Lower leg skin (tissue), 4 donors: Measurements from ENCODE around the gene OR1M1. TPM values are rescaled to one million over a fixed set of nuclear protein-coding genes. Genes with fewer than 3 reads are reported as not detected.

ENCODE experiments used
- DNase-seq, 2 donors: peaks; one replicate each; pipeline ENCODE4 v3.0.0-alpha.2; 2019; ENCODE audit warnings: low spot score in 2 of 2
- H3K4me3 ChIP-seq: fragments of 200-600 bp; sonication (generic); 2 replicates; pipeline ENCODE4 v1.5.1; 2017; ENCODE audit warnings: mild to moderate bottlenecking, low read depth; ENCODE audit not compliant: poor library complexity, severe bottlenecking
- CTCF ChIP-seq, 3 donors: fragments of 450-650 bp; IDR thresholded peaks; one replicate each; pipeline ENCODE4 v1.5.1; 2016; ENCODE audit warnings: antibody characterized with exemption in 3 of 3, mild to moderate bottlenecking in 3 of 3, moderate library complexity in 2 of 3
- POLR2A ChIP-seq, 2 donors: fragments of 450-650 bp; IDR thresholded peaks; one replicate each; pipeline ENCODE4 v1.6.1; 2016 to 2017; ENCODE audit warnings: antibody characterized with exemption in 2 of 2, mild to moderate bottlenecking in 1 of 2, moderate library complexity in 1 of 2
- WGBS, 2 donors: methylation state at CpG; one replicate each; pipeline ENCODE4 v1.1.5; 2018; 5-methylcytosine and 5-hydroxymethylcytosine counted together
- intact Hi-C: fragments of 100-400 bp; cut with DNase I; formaldehyde crosslinking; loops from one replicate; pipeline ENCODE4 v1.15.0; 2023; ENCODE audit warnings: low total_unique reads
- total RNA-seq, 4 donors: library from RNA; depleted of rRNA; stranded (reverse); fragments of >200 nt; gene quantifications; one replicate each; pipeline ENCODE4 v1.1.0, GENCODE V29; 2016

OR1M1 gene
- total RNA-seq, result not detected

DNA sequence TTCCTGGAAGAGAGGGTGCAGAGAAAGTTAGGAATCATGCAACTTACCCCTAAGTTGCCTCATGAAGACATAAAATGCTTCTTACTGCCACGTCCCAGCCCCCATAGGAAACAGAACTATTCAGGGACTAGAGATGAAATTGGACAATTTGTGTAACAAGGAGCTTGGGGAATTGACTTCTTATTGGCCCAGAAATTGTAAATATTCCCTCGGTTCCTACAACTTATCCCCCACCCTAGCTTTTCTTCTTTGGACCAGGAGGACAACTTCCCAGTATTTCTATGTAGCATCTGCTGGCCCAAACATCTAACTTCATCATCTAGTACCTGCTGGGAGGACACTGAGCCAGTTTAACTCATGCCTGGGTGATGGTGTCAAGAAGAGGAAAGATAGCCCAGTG, at the start of gene OR1M1:
Gene OR1M1, plus strand, starts transcription at position 301 of the 400 bp plus-strand sequence. CDS start 6,184 bp downstream, outside the sequence.
- no peak for DNase-seq
- TF ChIP-seq CTCF (IDR thresholded peaks at IDR 0.05) (no peak), POLR2A (IDR thresholded peaks at IDR 0.05) (no peak)
- 51 to 64% methylated on average over 2 of the region's 2 CpGs for WGBS, 2 donors
- intact Hi-C loops, result loop anchor here (10.0 kb wide), 1 partner anchor 432 kb away; no protein-coding TSS in a partner anchor
- H3K4me3 ChIP-seq, result no peak within 1 kb of the TSS

DNA sequence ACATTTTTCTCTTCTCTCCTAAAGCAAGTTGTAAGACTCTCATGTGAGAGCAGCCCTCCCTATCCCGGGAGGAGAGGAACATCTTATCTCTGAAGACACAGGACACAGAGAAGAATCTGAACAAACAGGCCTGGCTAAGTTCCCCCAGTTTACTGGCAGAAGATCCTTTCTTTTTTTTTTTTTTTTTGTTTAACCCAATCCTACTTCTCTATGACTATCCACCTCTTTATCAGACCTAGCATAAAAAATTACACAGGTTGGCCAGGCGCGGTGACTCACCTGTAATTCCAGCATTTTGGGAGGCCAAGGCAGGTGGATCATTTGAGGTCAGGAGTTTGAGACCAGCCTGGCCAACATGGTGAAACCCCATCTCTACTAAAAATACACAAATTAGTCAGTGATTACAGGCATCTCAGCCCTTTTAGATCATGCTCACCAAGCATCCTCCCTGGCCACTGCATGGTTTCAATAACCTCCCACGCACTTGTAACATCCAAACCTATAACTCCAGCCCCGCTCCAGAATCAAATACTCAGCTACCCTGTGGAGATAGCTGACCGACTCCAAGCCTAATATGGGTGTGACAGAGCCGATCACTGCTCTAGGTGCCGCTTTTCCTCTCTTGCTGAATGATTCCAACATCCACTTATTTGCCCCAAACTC, 49.3 kb upstream of the OR1M1 start:
- TF ChIP-seq CTCF (IDR thresholded peaks at IDR 0.05) (no peak), POLR2A (IDR thresholded peaks at IDR 0.05) (no peak)
- no peak for DNase-seq
- WGBS, 2 donors, result 74 to 78% methylated on average over 8 of the region's 8 CpGs
- intact Hi-C loops, result no loop called here
- no peak overlapping the region for H3K4me3 ChIP-seq

GRCh38 chr19:9039728-9040127, 47.1 kb upstream of the OR1M1 start:
- TF ChIP-seq POLR2A (IDR thresholded peaks at IDR 0.05), result no peak
- no peak for TF ChIP-seq CTCF (IDR thresholded peaks at IDR 0.05)
- no peak for DNase-seq

DNA sequence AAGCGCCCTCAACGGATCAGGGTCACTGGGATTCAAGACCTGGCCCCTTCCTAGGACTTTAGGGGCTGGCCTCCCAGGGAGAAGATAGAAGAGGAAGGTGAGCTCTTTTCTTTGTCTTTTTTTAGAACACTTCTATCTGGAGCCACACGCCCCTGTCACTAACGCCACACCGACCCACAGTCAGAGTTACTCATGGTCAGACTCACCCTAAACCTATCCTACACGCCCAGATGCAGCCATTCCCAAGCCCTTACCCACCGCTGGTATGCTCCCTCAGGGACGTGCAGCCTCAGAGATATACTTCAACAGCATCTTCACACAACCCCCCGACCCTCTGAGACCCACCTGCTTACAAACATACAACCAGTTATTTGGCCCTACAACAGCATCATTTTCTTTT, 46.7 kb upstream of the OR1M1 start:
- H3K4me3 ChIP-seq, result no peak overlapping the region
- intact Hi-C loops, result no loop called here
- DNase-seq, result no peak
- 71 to 76% methylated on average over 9 of the region's 9 CpGs for WGBS, 2 donors
- no peak for TF ChIP-seq CTCF (IDR thresholded peaks at IDR 0.05)
- TF ChIP-seq POLR2A (IDR thresholded peaks at IDR 0.05), result no peak

More at GRCh38 chr19:9039728-9040127, 47.1 kb upstream of the OR1M1 start:
- intact Hi-C loops, result no loop called here
- H3K4me3 ChIP-seq, result no peak overlapping the region
- 54 to 66% methylated on average over 5 of the region's 5 CpGs for WGBS, 2 donors

- H3K4me3 ChIP-seq, result no peak overlapping the region
- intact Hi-C loops, result no loop called here
- DNase-seq, result no peak
- no peak for TF ChIP-seq CTCF (IDR thresholded peaks at IDR 0.05)
- no peak for TF ChIP-seq POLR2A (IDR thresholded peaks at IDR 0.05)
- 85 to 87% methylated on average over 6 to 8 of the region's 8 CpGs for WGBS, 2 donors
Measured at GRCh38 chr19:9041023-9041422, 45.8 kb upstream of the OR1M1 start.

GRCh38 chr19:9043524-9043923, 43.3 kb upstream of the OR1M1 start:
- 91 to 95% methylated on average over 5 of the region's 5 CpGs for WGBS, 2 donors
- intact Hi-C loops, result no loop called here
- no peak for DNase-seq
- no peak overlapping the region for H3K4me3 ChIP-seq
- no peak for TF ChIP-seq CTCF (IDR thresholded peaks at IDR 0.05)
- no peak for TF ChIP-seq POLR2A (IDR thresholded peaks at IDR 0.05)
